A673 (cell line): ENCODE measurements around the gene KCTD16. TPM values are rescaled to one million over a fixed set of nuclear protein-coding genes. Genes with fewer than 3 reads are reported as not detected.

ENCODE experiments used
- BruUV-seq: library from RNA; stranded (reverse); fragments of 400-500 nt; replicated peaks from 2 replicates; lab custom pipeline; 2021; lab: Mats Ljungman, UMichigan
- CTCF ChIA-PET: fragments of 300-600 bp; sonication (Branson Sonifier 250); formaldehyde crosslinking; loops from one replicate; lab custom pipeline; 2022; ENCODE audit warnings: antibody characterized with exemption; lab: Charles Lee
- POLR2A ChIA-PET: fragments of 300-600 bp; sonication (Branson Sonifier 250); formaldehyde crosslinking; loops from one replicate; lab custom pipeline; 2022; ENCODE audit warnings: antibody characterized with exemption; ENCODE audit not compliant: low non-redundant PET; lab: Charles Lee
- DNase-seq: peaks from one replicate; pipeline ENCODE4 v3.0.0-alpha.2; 2015; ENCODE audit warnings: low spot score
- H3K27ac ChIP-seq: fragments of 200-600 bp; sonication (generic); 2 replicates; pipeline ENCODE4 v1.5.1; 2016; ENCODE audit warnings: mixed run types, low read depth, mild to moderate bottlenecking, mixed read lengths, antibody characterized with exemption, low read length; ENCODE audit not compliant: poor library complexity, severe bottlenecking
- H3K27me3 ChIP-seq: fragments of 200-600 bp; sonication (generic); replicated peaks from 2 replicates; pipeline ENCODE4 v1.6.1; 2017; ENCODE audit warnings: mixed run types, low read depth, mild to moderate bottlenecking, mixed read lengths, antibody characterized with exemption, low read length; ENCODE audit not compliant: insufficient read depth, poor library complexity
- H3K36me3 ChIP-seq: fragments of 200-600 bp; sonication (generic); 2 replicates; pipeline ENCODE4 v1.6.1; 2016; ENCODE audit warnings: mixed run types, mild to moderate bottlenecking, mixed read lengths, antibody characterized with exemption, low read length; ENCODE audit not compliant: insufficient read depth, poor library complexity, severe bottlenecking
- H3K4me1 ChIP-seq: fragments of 200-600 bp; sonication (generic); 2 replicates; pipeline ENCODE4 v1.6.1; 2017; ENCODE audit warnings: mixed run types, mild to moderate bottlenecking, mixed read lengths, antibody characterized with exemption, low read length; ENCODE audit not compliant: insufficient read depth, poor library complexity, severe bottlenecking
- H3K4me3 ChIP-seq: fragments of 200-600 bp; sonication (generic); 2 replicates; pipeline ENCODE4 v1.5.1; 2016; ENCODE audit warnings: low read depth, mixed run types, mild to moderate bottlenecking, mixed read lengths, low read length; ENCODE audit not compliant: poor library complexity, severe bottlenecking
- H3K9me3 ChIP-seq: fragments of 200-600 bp; sonication (generic); 2 replicates; pipeline ENCODE4 v1.6.1; 2016; ENCODE audit warnings: mixed run types, low read depth, mild to moderate bottlenecking, mixed read lengths, antibody characterized with exemption, low read length; ENCODE audit not compliant: poor library complexity, severe bottlenecking
- CTCF ChIP-seq: fragments of 300-800, 200-600 bp; sonication (generic); conservative IDR thresholded peaks from 2 replicates; pipeline ENCODE4 v1.5.1; 2017; ENCODE audit warnings: low read depth, mild to moderate bottlenecking, antibody characterized with exemption, low read length, moderate library complexity, mixed read lengths
- EZH2 ChIP-seq: fragments of 200-600 bp; sonication (generic); IDR thresholded peaks from 2 replicates; pipeline ENCODE4 v1.6.1; 2017; ENCODE audit warnings: borderline replicate concordance, low read depth, mild to moderate bottlenecking, mixed read lengths, antibody characterized with exemption, low read length; ENCODE audit not compliant: poor library complexity, severe bottlenecking
- intact Hi-C: fragments of 100-400 bp; cut with micrococcal nuclease; formaldehyde crosslinking; loops from one replicate; pipeline ENCODE4 v1.10.0; 2022; ENCODE audit not compliant: unreplicated experiment
- total RNA-seq: library from RNA; stranded (reverse); gene quantifications from 2 replicates; pipeline ENCODE4 v1.2.3, GENCODE V29; 2021

KCTD16 gene
- total RNA-seq, 1 experiment from 2014 or later: 1.1 TPM

- CTCF ChIA-PET: interaction anchor here (0.6 kb wide), 1 partner anchor 55 kb away, joined by 3 read pairs; no protein-coding TSS in a partner anchor
- no TSS peak for BruUV-seq
- no peak for TF ChIP-seq EZH2
- no peak for TF ChIP-seq CTCF
- H3K4me1 ChIP-seq: peaks cover 48% of the 10 kb centered on the region
- POLR2A ChIA-PET: no interaction called here
- H3K36me3 ChIP-seq: no peaks in the 10 kb centered on the region
- H3K4me3 ChIP-seq: no peak overlapping the region
- intact Hi-C loops: loop anchor here (5.0 to 10.0 kb wide), 2 partner anchors 1139 to 1626 kb away; no protein-coding TSS in a partner anchor
- H3K27ac ChIP-seq: no peak overlapping the region
- no peak for DNase-seq
- H3K9me3 ChIP-seq: no peaks in the 10 kb centered on the region
- peaks cover under 1% of the 10 kb centered on the region for H3K27me3 ChIP-seq
These were observed 35.5 kb downstream of the KCTD16 start for GRCh38 chr5:144206141-144206540.

- BruUV-seq: no TSS peak
- Histone ChIP-seq H3K4me3 (no peak overlapping the region), H3K36me3 (no peaks in the 10 kb centered on the region), H3K27ac (no peak overlapping the region), H3K9me3 (no peaks in the 10 kb centered on the region), H3K4me1 (peaks cover 41% of the 10 kb centered on the region), H3K27me3 (peaks cover 11% of the 10 kb centered on the region)
- intact Hi-C loops: loop anchor here (5.0 to 10.0 kb wide), 2 partner anchors 1137 to 1624 kb away; no protein-coding TSS in a partner anchor
- CTCF ChIA-PET: no interaction called here
- POLR2A ChIA-PET: no interaction called here
- TF ChIP-seq CTCF: peak; percentile 29; the same call in 1 of the 2 replicates
- TF ChIP-seq EZH2: no peak
- DNase-seq: no peak
These were observed 37.3 kb downstream of the KCTD16 start for GRCh38 chr5:144207875-144208444.

- no TSS peak for BruUV-seq
- H3K4me1 ChIP-seq: peaks cover 35% of the 10 kb centered on the region
- peaks cover 11% of the 10 kb centered on the region for H3K27me3 ChIP-seq
- H3K9me3 ChIP-seq: no peaks in the 10 kb centered on the region
- intact Hi-C loops: loop anchor here (5.0 to 10.0 kb wide), 2 partner anchors 1135 to 1623 kb away; no protein-coding TSS in a partner anchor
- DNase-seq: peak; percentile 70
- no peaks in the 10 kb centered on the region for H3K36me3 ChIP-seq
- TF ChIP-seq CTCF (no peak), EZH2 (no peak)
- H3K27ac ChIP-seq: no peak overlapping the region
- no peak overlapping the region for H3K4me3 ChIP-seq
- CTCF ChIA-PET: no interaction called here
- POLR2A ChIA-PET: interaction anchor here (0.6 to 0.7 kb wide), 2 partner anchors 14 to 899 kb away, joined by 6 to 13 read pairs; no protein-coding TSS in a partner anchor
These were observed 38.7 kb downstream of the KCTD16 start for GRCh38 chr5:144209361-144209760.
